Measurements from ENCODE around the gene RIMBP2.

Gene RIMBP2

GRCh38 chr12:130613831-130614529 is 102.1 kb downstream of the RIMBP2 start:
- no peaks in the 10 kb centered on the region for H3K27me3 Mint-ChIP-seq
- H3K4me3 Mint-ChIP-seq, result no peak overlapping the region
- H3K9me3 Mint-ChIP-seq, result no peaks in the 10 kb centered on the region

GRCh38 chr12:130613131-130613530 is 103.0 kb downstream of the RIMBP2 start:
- Mint-ChIP-seq H3K27ac (no peak overlapping the region), H3K36me3 (ENCODE audit: low read depth) (no peaks in the 10 kb centered on the region), H3K4me3 (no peak overlapping the region), H3K27me3 (no peaks in the 10 kb centered on the region), H3K4me1 (ENCODE audit: low read depth) (no peaks in the 10 kb centered on the region), H3K9me3 (no peaks in the 10 kb centered on the region)

More at GRCh38 chr12:130613831-130614529, 102.1 kb downstream of the RIMBP2 start:
- Mint-ChIP-seq H3K27ac (no peak overlapping the region), H3K4me1 (ENCODE audit: low read depth) (no peaks in the 10 kb centered on the region), H3K36me3 (ENCODE audit: low read depth) (no peaks in the 10 kb centered on the region)

DNA sequence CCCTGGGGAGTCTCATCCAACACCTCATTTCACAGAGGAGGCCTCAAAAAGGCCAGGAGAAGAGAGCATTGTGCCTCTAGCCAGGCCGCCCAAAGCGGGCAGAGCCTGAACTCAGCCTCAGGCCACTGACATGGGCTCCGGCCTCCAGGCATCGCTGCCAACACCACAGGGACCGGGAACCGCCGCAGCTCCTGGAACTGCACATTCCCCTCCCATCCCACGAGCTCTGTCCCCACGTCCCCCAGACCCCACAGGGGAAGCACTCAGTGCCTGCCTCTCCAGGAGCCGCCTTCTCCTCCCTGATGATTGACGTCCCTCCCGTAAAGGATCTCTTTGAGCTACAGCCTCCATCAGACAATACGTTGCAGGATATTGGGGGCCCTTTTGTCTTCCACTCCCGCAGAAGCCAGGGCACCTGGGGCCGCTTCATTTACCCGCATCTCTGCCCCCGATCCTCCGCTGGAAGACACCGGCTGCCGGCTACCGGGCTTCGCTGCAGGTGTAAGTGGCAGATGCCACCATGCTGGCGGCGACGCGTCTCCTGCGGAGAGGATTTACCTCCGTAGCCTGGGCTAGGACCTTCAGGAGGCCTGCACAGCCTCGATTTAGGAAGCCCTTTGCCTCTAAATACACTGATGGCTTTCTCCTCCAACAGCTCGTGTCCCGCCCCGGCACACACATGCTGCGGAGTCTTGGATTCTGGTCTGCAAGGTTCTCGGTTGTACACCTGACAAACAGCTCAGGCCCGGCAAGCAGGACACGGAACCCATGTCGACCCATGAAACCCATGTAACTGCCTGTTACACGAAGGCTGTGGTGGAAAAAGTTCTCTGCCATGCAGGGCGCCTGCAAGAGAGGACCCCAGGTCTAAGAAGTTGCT is 104.8 kb downstream of the RIMBP2 start:
- Mint-ChIP-seq H3K27ac (no peak overlapping the region), H3K9me3 (no peaks in the 10 kb centered on the region), H3K4me3 (no peak overlapping the region), H3K4me1 (ENCODE audit: low read depth) (no peaks in the 10 kb centered on the region), H3K36me3 (ENCODE audit: low read depth) (no peaks in the 10 kb centered on the region), H3K27me3 (no peaks in the 10 kb centered on the region)

- no peak overlapping the region for H3K4me3 Mint-ChIP-seq
- H3K27ac Mint-ChIP-seq, result no peak overlapping the region
- no peaks in the 10 kb centered on the region for H3K4me1 Mint-ChIP-seq (ENCODE audit: low read depth)
- no peaks in the 10 kb centered on the region for H3K36me3 Mint-ChIP-seq (ENCODE audit: low read depth)
- H3K9me3 Mint-ChIP-seq, result no peaks in the 10 kb centered on the region
- no peaks in the 10 kb centered on the region for H3K27me3 Mint-ChIP-seq
These were observed 106.1 kb downstream of the RIMBP2 start for GRCh38 chr12:130609966-130610365.

GRCh38 chr12:130608831-130609230 is 107.3 kb downstream of the RIMBP2 start:
- no peaks in the 10 kb centered on the region for H3K36me3 Mint-ChIP-seq (ENCODE audit: low read depth)
- H3K27me3 Mint-ChIP-seq, result no peaks in the 10 kb centered on the region
- no peaks in the 10 kb centered on the region for H3K9me3 Mint-ChIP-seq
- H3K4me3 Mint-ChIP-seq, result no peak overlapping the region
- H3K4me1 Mint-ChIP-seq (ENCODE audit: low read depth), result no peaks in the 10 kb centered on the region
- H3K27ac Mint-ChIP-seq, result no peak overlapping the region

- no peaks in the 10 kb centered on the region for H3K27me3 Mint-ChIP-seq
- H3K4me1 Mint-ChIP-seq (ENCODE audit: low read depth), result no peaks in the 10 kb centered on the region
- no peaks in the 10 kb centered on the region for H3K36me3 Mint-ChIP-seq (ENCODE audit: low read depth)
- H3K4me3 Mint-ChIP-seq, result no peak overlapping the region
- H3K9me3 Mint-ChIP-seq, result peaks cover 2% of the 10 kb centered on the region
- H3K27ac Mint-ChIP-seq, result no peak overlapping the region
These were observed 108.0 kb downstream of the RIMBP2 start for GRCh38 chr12:130608132-130608531.

- Mint-ChIP-seq H3K27me3 (no peaks in the 10 kb centered on the region), H3K36me3 (ENCODE audit: low read depth) (no peaks in the 10 kb centered on the region), H3K9me3 (peaks cover 4% of the 10 kb centered on the region), H3K27ac (no peak overlapping the region), H3K4me1 (ENCODE audit: low read depth) (no peaks in the 10 kb centered on the region), H3K4me3 (no peak overlapping the region)
These were observed 109.9 kb downstream of the RIMBP2 start for GRCh38 chr12:130606231-130606630.

DNA sequence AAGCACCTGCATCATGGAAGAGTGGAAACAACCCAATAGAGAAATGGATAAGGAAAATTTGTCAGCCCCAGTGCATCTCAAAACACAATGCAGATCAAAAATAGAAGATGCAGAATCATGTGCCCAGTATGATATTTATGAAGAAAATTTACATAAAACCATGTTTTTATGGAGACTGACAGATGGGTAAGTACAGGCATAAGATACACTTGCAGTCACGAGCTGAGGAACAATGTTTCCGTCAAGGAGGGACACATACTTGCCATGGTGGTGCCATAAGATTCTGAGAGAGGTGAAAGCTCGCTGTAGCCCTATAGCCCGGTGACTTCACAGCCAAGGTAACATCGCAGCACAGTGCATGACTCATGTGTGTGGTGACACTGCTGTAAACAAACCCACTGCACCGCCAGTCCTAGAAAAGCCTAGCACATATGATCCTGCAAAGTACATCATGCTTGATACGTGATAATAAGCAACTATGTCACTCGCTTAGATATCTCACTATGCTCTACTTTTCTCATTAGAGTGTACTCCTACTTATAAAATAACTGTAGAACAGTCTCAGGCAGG is 112.6 kb downstream of the RIMBP2 start:
- Mint-ChIP-seq H3K36me3 (ENCODE audit: low read depth) (no peaks in the 10 kb centered on the region), H3K9me3 (peaks cover 8% of the 10 kb centered on the region), H3K27me3 (no peaks in the 10 kb centered on the region), H3K4me3 (no peak overlapping the region), H3K27ac (no peak overlapping the region), H3K4me1 (ENCODE audit: low read depth) (no peaks in the 10 kb centered on the region)

DNA sequence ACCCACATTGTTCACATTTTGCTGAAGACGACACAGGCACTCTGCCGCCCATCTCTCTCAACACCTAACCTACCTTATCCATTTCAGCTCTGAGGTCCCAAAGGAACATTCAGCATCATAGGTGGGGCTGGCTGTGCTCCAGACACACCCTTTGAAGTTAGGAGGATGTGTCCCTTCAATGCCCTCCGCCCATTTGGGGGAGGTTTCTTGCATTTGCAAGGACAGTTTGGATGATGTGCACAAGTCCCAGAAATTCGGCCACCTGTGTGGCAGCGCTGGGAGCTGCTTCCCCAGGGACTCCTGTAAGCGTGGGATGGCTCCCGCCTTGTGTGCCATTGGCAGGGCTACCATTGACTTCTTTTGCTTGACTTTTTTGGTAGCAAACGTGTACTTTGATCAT is 113.8 kb downstream of the RIMBP2 start:
- Mint-ChIP-seq H3K4me1 (ENCODE audit: low read depth) (no peaks in the 10 kb centered on the region), H3K36me3 (ENCODE audit: low read depth) (no peaks in the 10 kb centered on the region), H3K27me3 (no peaks in the 10 kb centered on the region), H3K9me3 (peaks cover 17% of the 10 kb centered on the region), H3K4me3 (no peak overlapping the region), H3K27ac (no peak overlapping the region)

DNA sequence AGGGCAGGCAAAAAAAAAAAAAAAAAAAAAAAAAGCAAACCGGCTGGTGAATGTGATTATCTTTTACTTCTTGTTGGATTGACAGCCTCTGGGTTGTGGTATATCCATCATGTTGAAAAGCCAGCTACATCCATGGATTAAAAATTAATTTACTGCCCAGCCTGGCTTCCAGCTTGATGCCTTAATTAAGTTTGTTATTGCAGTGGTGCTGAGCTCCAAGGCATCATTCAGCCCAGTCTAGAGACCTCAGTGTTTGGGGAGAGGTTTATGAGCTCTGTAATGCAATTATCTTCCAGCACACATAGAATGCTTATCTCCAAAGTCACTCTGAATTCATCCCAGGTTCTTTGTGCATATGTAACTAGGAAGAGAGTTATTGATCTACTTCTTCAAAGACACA is 114.8 kb downstream of the RIMBP2 start:
- Mint-ChIP-seq H3K27me3 (no peaks in the 10 kb centered on the region), H3K4me1 (ENCODE audit: low read depth) (no peaks in the 10 kb centered on the region), H3K9me3 (peaks cover 17% of the 10 kb centered on the region), H3K4me3 (no peak overlapping the region), H3K36me3 (ENCODE audit: low read depth) (no peaks in the 10 kb centered on the region), H3K27ac (no peak overlapping the region)

GRCh38 chr12:130596241-130596640 is 119.9 kb downstream of the RIMBP2 start:
- no peak overlapping the region for H3K27ac Mint-ChIP-seq
- no peaks in the 10 kb centered on the region for H3K36me3 Mint-ChIP-seq (ENCODE audit: low read depth)
- H3K4me3 Mint-ChIP-seq, result no peak overlapping the region
- no peaks in the 10 kb centered on the region for H3K27me3 Mint-ChIP-seq
- peaks cover 13% of the 10 kb centered on the region for H3K9me3 Mint-ChIP-seq
- H3K4me1 Mint-ChIP-seq (ENCODE audit: low read depth), result no peaks in the 10 kb centered on the region

GRCh38 chr12:130595566-130595965 is 120.5 kb downstream of the RIMBP2 start:
- Mint-ChIP-seq H3K27me3 (no peaks in the 10 kb centered on the region), H3K4me1 (ENCODE audit: low read depth) (no peaks in the 10 kb centered on the region), H3K27ac (no peak overlapping the region), H3K36me3 (ENCODE audit: low read depth) (no peaks in the 10 kb centered on the region), H3K4me3 (no peak overlapping the region), H3K9me3 (peaks cover 13% of the 10 kb centered on the region)

DNA sequence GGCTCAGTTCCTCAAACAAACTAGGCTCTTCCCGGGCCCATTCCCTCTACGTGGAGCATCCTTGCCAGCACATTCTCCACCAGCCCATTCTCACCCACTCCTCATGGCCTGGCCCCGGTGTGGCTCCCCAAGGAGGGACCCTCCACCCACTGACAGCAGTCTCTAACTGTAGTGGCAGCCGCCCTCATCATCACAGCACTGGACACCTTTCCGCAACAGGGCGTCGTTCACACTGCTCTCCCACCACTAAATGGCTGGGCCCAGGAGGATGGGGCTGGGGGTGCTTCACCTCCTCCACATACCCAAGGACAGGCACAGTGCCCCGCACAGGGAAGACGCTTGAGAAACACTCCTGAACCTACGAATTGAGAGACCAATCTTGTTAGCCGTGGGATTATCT is 123.0 kb downstream of the RIMBP2 start:
- H3K4me3 Mint-ChIP-seq, result no peak overlapping the region
- H3K36me3 Mint-ChIP-seq (ENCODE audit: low read depth), result no peaks in the 10 kb centered on the region
- H3K9me3 Mint-ChIP-seq, result peaks cover 8% of the 10 kb centered on the region
- H3K4me1 Mint-ChIP-seq (ENCODE audit: low read depth), result no peaks in the 10 kb centered on the region
- no peak overlapping the region for H3K27ac Mint-ChIP-seq
- no peaks in the 10 kb centered on the region for H3K27me3 Mint-ChIP-seq

DNA sequence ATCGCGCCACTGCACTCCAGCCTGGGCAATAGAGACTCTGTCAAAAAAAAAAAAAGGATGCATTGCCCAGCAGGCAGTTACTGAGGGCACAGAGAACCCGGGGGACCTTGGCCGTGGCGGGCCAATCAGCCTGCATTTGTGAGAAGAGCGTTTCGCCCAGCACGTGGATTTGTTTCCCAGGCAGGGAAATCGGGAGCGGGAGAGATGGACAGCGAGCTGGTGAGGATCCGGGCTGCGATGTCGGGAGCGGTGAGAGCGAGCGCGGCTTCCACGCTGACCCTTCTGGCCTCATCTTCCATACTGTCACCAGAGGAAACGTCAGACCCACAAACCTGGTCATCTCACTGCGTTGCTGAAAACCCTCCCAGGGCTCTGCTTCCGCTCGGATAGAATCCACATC is 123.5 kb downstream of the RIMBP2 start:
- Mint-ChIP-seq H3K4me1 (ENCODE audit: low read depth) (no peaks in the 10 kb centered on the region), H3K4me3 (no peak overlapping the region), H3K9me3 (peaks cover 4% of the 10 kb centered on the region), H3K36me3 (ENCODE audit: low read depth) (no peaks in the 10 kb centered on the region), H3K27ac (no peak overlapping the region), H3K27me3 (no peaks in the 10 kb centered on the region)

DNA sequence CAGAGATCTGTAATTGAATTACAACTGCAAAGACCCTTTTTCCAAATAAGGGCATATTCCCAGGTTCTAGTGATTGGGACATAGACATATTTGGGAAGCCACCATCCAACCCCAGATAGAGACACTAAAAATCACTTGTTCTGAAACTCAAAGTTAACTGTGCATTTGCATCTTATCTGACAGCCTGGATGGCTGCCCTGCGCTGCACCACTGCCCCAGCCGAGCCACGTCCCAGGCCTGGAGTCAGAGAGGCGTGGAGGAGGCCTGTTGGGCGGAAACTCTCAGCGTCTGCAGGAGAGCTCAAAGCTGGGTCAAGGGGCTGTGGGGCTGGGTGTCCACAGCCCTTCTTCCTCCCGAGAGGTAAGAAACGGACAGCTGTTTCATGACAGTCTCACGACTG is 124.4 kb downstream of the RIMBP2 start:
- Mint-ChIP-seq H3K4me3 (no peak overlapping the region), H3K27ac (no peak overlapping the region), H3K4me1 (ENCODE audit: low read depth) (no peaks in the 10 kb centered on the region), H3K36me3 (ENCODE audit: low read depth) (no peaks in the 10 kb centered on the region), H3K27me3 (no peaks in the 10 kb centered on the region), H3K9me3 (no peaks in the 10 kb centered on the region)
